Suprapubic skin (tissue), 4 donors: ENCODE measurements around the gene CACNG7. TPM values are rescaled to one million over a fixed set of nuclear protein-coding genes. Genes with fewer than 3 reads are reported as not detected.

Experiments
- DNase-seq, 2 donors: peaks; one replicate each; pipeline ENCODE4 v3.0.0-alpha.2; 2019; ENCODE audit warnings: low spot score in 2 of 2
- H3K27ac ChIP-seq: fragments of 200-600 bp; sonication (generic); one replicate; pipeline ENCODE4 v1.5.1; 2019
- H3K27me3 ChIP-seq: fragments of 200-600 bp; sonication (generic); one replicate; pipeline ENCODE4 v1.5.1; 2019
- H3K36me3 ChIP-seq: fragments of 200-600 bp; sonication (generic); one replicate; pipeline ENCODE4 v1.5.1; 2019
- H3K4me1 ChIP-seq: fragments of 200-600 bp; sonication (generic); one replicate; pipeline ENCODE4 v1.5.1; 2019
- H3K4me3 ChIP-seq: fragments of 200-600 bp; sonication (generic); one replicate; pipeline ENCODE4 v1.5.1; 2019; ENCODE audit warnings: mild to moderate bottlenecking
- H3K9me3 ChIP-seq: fragments of 200-600 bp; sonication (generic); one replicate; pipeline ENCODE4 v1.5.1; 2019
- EP300 ChIP-seq: sonication (generic); formaldehyde crosslinking; IDR thresholded peaks from one replicate; pipeline ENCODE4 v1.6.1; 2017; ENCODE audit warnings: antibody characterized with exemption
- POLR2A ChIP-seq, 2 donors: fragments of 450-650 bp; IDR thresholded peaks; one replicate each; pipeline ENCODE4 v1.6.1; 2017; ENCODE audit warnings: antibody characterized with exemption in 2 of 2, mild to moderate bottlenecking in 2 of 2, moderate library complexity in 2 of 2
- POLR2AphosphoS5 ChIP-seq, 3 donors: sonication (generic); formaldehyde crosslinking; IDR thresholded peaks; one replicate each; pipeline ENCODE4 v1.6.1; 2017; ENCODE audit warnings: antibody characterized with exemption in 3 of 3
- WGBS: methylation state at CpG from one replicate; pipeline ENCODE4 v1.1.5; 2018; 5-methylcytosine and 5-hydroxymethylcytosine counted together
- total RNA-seq, 4 donors: library from RNA; depleted of rRNA; stranded (reverse); fragments of >200 nt; gene quantifications; one replicate each; pipeline ENCODE4 v1.1.0, GENCODE V29; 2016
- TF ChIP-seq, protein P1 (sequence below), 2 donors: fragments of 200-600 bp in 1 of 2; fragments of 450-650 bp in 1 of 2; sonication (generic) in 1 of 2; IDR thresholded peaks; one replicate each; pipeline ENCODE4 v1.5.1; 2016 to 2019; ENCODE audit warnings: antibody characterized with exemption in 2 of 2, mild to moderate bottlenecking in 1 of 2, moderate library complexity in 1 of 2

Gene CACNG7
- total RNA-seq, 4 donors from 2014 or later = not detected

DNA sequence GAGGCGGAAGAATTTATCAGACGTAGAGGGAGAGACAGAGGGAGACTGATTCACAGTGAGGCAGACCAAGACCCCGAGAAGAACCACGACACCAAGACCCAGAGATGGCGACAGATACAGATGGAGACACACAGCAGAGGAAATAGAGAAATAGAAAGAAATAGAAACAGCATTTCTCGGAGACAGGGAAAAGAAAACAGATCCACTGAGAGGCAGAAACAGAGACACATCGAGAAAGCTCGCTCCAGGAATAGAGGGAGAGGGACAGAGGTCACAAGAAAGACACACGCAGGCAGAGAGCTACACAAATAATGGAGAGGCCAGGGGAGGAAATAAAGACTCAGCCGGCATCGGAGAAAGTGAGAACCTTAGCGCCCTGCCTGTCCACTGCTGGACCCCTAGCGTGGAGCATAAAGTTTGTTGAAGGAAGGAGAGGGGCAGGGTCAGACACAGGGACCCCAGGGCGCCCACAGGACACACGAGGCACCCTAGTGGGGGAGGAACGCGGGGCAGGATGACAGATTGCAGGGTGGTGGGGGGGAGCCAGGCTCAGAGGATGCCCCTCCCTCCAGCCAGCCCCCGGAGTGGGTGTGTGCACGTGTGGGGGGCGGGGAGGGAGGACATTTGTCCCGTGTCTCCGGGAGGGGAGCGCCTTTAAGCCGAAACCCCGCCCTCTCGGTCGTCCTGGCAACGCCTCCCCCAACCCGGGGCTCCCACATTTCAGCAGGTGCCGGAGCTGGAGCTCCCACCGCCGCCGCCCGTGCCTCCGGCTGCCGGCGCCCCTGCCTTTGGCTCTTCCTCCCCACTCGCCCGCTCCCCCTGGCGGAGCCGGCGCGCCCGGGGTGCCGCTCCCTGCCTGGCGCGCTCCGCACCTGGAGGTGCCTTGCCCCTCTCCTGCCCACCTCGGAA, 27.3 kb upstream of the CACNG7 start, which contains the start of gene PRKCG:
PRKCG (plus strand) TSS at position 716 of the 909 bp plus-strand sequence. CDS start 298 bp downstream, outside the sequence.
- Histone ChIP-seq H3K36me3 (no peaks in the 10 kb centered on the region), H3K4me3 (peak within 1 kb of the TSS; percentile 40), H3K27ac (no peak within 1 kb of the TSS), H3K9me3 (no peaks in the 10 kb centered on the region), H3K27me3 (peaks cover 61% of the 10 kb centered on the region), H3K4me1 (peaks cover 31% of the 10 kb centered on the region)
- WGBS = 3% methylated on average over 35 of the region's 49 CpGs
- TF ChIP-seq, protein P1, sequence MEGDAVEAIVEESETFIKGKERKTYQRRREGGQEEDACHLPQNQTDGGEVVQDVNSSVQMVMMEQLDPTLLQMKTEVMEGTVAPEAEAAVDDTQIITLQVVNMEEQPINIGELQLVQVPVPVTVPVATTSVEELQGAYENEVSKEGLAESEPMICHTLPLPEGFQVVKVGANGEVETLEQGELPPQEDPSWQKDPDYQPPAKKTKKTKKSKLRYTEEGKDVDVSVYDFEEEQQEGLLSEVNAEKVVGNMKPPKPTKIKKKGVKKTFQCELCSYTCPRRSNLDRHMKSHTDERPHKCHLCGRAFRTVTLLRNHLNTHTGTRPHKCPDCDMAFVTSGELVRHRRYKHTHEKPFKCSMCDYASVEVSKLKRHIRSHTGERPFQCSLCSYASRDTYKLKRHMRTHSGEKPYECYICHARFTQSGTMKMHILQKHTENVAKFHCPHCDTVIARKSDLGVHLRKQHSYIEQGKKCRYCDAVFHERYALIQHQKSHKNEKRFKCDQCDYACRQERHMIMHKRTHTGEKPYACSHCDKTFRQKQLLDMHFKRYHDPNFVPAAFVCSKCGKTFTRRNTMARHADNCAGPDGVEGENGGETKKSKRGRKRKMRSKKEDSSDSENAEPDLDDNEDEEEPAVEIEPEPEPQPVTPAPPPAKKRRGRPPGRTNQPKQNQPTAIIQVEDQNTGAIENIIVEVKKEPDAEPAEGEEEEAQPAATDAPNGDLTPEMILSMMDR (IDR thresholded peaks at IDR 0.05) = peak in 1 of 2 donors; percentile 48
- no peak for TF ChIP-seq POLR2AphosphoS5 (IDR thresholded peaks at IDR 0.05)
- peak in 1 of 2 donors; percentile 74 for DNase-seq

DNA sequence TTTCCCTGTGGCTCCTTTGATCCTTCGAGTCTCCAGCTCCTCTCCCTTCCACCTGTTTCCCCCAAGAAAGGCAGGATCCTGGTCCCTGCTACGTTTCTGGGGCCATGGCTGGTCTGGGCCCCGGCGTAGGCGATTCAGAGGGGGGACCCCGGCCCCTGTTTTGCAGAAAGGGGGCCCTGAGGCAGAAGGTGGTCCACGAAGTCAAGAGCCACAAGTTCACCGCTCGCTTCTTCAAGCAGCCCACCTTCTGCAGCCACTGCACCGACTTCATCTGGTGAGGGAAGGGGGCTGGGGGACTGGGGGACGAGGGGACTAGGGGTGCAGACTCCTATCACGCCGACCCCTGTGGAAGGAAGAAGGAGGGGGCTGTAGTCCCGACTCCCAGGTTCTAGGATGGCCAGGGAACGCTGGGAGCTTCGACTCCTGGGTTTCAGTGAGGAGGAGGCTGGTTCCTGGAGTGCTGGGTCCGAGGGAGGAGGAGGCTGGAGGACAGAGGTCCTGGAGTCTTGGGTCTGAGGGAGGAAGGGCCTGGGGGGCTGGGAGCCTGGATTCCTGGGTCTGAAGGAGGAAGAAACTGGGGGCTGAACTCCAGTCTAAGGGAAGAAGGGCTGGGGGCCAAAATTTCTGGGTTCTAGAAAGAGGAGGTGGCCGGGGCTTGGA, 26.6 kb upstream of the CACNG7 start:
- no peak overlapping the region for H3K27ac ChIP-seq
- 6% methylated on average over 13 of the region's 18 CpGs for WGBS
- peaks cover 31% of the 10 kb centered on the region for H3K4me1 ChIP-seq
- TF ChIP-seq POLR2A (IDR thresholded peaks at IDR 0.05) (no peak), EP300 (no peak), POLR2AphosphoS5 (IDR thresholded peaks at IDR 0.05) (no peak)
- TF ChIP-seq, protein P1 (IDR thresholded peaks at IDR 0.05) = no peak
- no peaks in the 10 kb centered on the region for H3K36me3 ChIP-seq
- no peak for DNase-seq
- peaks cover 61% of the 10 kb centered on the region for H3K27me3 ChIP-seq
- H3K9me3 ChIP-seq = no peaks in the 10 kb centered on the region
- H3K4me3 ChIP-seq = peak overlapping the region; percentile 40

DNA sequence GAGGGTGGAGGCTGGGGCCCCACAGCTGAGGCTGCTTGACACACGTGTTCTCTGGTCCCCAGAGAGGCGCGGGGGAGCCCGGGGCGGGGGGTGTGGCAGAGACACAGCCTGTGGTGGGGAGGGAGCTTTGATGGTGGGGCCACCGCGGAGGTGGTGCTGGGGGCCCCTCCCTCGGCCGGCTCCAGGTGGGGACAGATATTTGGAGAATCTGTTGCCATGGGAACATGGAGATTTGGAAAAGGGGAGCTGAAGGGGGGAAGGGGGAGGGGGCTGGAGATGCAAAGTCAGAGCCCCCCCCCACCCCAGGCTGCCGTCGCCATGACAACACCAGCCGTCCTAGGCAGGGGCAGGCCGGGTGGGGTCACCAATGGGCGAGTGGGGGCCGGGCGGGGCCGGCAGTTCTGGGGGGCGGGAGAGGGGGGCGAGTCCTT, 25.8 kb upstream of the CACNG7 start:
- H3K9me3 ChIP-seq = no peaks in the 10 kb centered on the region
- H3K27ac ChIP-seq = no peak overlapping the region
- H3K4me3 ChIP-seq = no peak overlapping the region
- peaks cover 61% of the 10 kb centered on the region for H3K27me3 ChIP-seq
- H3K4me1 ChIP-seq = peaks cover 31% of the 10 kb centered on the region
- no peak for DNase-seq
- WGBS = 2% methylated on average over 9 of the region's 19 CpGs
- H3K36me3 ChIP-seq = no peaks in the 10 kb centered on the region
- TF ChIP-seq, protein P1 (IDR thresholded peaks at IDR 0.05) = no peak
- TF ChIP-seq POLR2AphosphoS5 (IDR thresholded peaks at IDR 0.05) (no peak), POLR2A (IDR thresholded peaks at IDR 0.05) (no peak), EP300 (no peak)

DNA sequence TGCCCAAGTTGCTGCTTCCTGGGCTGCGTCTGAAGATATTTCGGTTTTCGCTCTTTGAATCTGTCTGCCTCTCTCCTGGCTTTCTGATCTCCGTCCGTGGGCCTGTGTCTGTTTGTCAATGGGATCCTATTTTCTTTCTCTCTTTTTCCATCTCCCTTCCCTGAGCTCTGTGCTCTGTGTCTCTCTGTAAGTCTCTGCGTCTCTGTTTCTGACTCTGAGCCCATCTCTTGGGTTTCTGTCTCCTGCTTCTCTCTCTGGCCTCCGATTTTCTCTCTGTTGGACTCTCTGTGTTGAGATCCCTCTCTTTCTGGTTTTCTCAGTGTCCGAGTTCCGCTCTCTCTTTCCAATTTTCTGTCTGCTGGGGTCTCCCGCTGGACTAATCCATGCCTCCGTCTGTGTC, 25.3 kb upstream of the CACNG7 start:
- TF ChIP-seq, protein P1 (IDR thresholded peaks at IDR 0.05) = no peak
- TF ChIP-seq POLR2AphosphoS5 (IDR thresholded peaks at IDR 0.05) (no peak), POLR2A (IDR thresholded peaks at IDR 0.05) (no peak), EP300 (no peak)
- H3K4me1 ChIP-seq = peaks cover 28% of the 10 kb centered on the region
- H3K36me3 ChIP-seq = no peaks in the 10 kb centered on the region
- WGBS = 31% methylated on average over 10 of the region's 11 CpGs
- peaks cover 61% of the 10 kb centered on the region for H3K27me3 ChIP-seq
- no peaks in the 10 kb centered on the region for H3K9me3 ChIP-seq
- no peak for DNase-seq
- H3K27ac ChIP-seq = no peak overlapping the region
- no peak overlapping the region for H3K4me3 ChIP-seq

DNA sequence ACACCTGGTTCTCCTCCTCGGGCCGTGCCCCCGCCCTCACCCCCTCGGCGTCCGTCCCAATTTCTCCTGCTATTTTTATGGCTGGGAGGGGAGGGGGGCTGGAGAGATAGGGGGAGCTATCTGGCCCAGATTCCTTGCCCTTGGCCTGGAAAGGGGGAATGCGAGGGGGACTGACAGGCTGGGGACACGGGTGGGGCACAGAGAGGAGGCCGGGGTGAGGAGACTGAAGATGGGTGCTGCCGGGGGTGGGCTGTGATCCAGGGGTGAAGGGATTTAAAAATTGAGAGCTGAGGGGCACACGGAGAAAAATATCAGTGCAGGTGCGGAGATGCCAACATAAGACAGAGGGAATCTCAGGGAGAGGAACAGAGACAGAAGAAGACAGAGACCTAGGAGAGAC, 24.8 kb upstream of the CACNG7 start:
- WGBS = 32% methylated on average over 12 of the region's 12 CpGs
- Histone ChIP-seq H3K36me3 (no peaks in the 10 kb centered on the region), H3K27me3 (peaks cover 58% of the 10 kb centered on the region), H3K4me1 (peaks cover 23% of the 10 kb centered on the region), H3K27ac (no peak overlapping the region), H3K4me3 (no peak overlapping the region), H3K9me3 (no peaks in the 10 kb centered on the region)
- TF ChIP-seq, protein P1 (IDR thresholded peaks at IDR 0.05) = no peak
- TF ChIP-seq EP300 (no peak), POLR2A (IDR thresholded peaks at IDR 0.05) (no peak), POLR2AphosphoS5 (IDR thresholded peaks at IDR 0.05) (no peak)
- no peak for DNase-seq
